ENCODE results near the gene DNAI4.
A peak's percentile ranks its signal among the peaks of the same experiment; 100 is the strongest.
"Not testable (repeated sequence)": the region's sequence is repeated elsewhere in the genome, so short reads cannot be mapped to it uniquely, and the experiment has no call there.

DNAI4 gene

GRCh38 chr1:66924756-66925557 is at the start of gene DNAI4, which contains the start of gene MIER1:
DNAI4 (minus strand) TSS chr1:66924856; CDS start chr1:66924831, 25 bp downstream.
MIER1 (plus strand) TSS chr1:66924990; CDS start chr1:66925029, 39 bp downstream.
- DNase-seq (ENCODE audit: low spot score) = peak; percentile 98

- DNase-seq (ENCODE audit: low spot score) = no peak
These were observed 43.9 kb upstream of the DNAI4 start for GRCh38 chr1:66968574-66968973.

- DNase-seq (ENCODE audit: low spot score) = not testable (repeated sequence)
These were observed 41.7 kb upstream of the DNAI4 start for GRCh38 chr1:66966188-66966873.

DNA sequence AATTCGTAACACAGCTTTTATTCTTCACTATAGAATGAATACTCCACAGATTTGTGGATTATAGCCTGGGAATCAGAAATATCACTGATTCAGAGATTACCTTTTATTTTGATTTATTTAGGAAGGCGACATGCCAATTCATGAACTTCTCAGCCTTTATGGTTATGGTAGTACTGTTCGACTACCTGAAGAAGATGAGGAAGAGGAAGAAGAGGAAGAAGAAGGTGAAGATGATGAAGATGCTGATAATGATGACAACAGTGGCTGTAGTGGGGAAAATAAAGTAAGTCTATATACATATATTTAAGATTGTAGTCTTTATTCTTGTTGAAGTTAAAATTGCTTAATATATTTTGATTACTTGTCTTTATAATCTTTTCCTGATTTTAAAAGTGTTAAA is 33.3 kb upstream of the DNAI4 start:
- DNase-seq (ENCODE audit: low spot score) = no peak

DNA sequence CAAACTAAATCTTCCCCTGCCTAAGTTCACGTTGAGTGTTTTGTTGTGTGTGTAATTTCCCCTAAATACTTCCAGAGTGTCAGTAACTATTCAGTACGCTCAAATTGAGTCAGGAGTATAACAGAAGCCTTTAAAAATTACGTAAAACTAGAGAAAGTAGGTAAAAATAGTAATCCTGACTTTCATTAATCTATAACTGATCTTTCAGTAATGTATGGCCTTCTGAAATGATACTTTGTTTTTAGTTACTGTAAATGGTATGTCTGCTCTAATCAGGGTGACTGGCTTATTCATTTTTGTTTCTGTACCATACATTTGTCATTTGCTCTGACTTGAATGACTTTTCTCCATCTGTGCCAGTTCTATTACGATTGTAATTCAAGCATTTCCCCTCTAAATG is 29.6 kb upstream of the DNAI4 start:
- no peak for DNase-seq (ENCODE audit: low spot score)

DNA sequence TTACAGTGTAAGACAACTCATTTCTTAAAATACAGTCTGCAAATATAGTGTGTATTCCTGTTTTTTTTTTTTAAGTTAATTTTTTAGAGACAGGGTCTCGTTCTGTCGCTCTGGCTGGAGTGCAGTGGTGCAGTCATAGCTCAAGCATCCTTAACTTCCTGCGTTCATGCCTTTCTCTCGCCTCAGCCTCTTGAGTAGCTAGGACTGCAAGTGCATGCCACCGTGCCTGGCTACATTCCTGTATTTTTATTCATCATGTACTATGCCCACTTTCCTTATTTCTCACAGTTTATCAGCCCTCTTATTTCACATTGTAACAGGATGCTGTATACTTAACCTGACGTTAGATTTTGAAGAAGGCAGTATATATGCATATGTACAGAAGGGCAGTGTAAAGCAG is 26.9 kb upstream of the DNAI4 start:
- DNase-seq (ENCODE audit: low spot score) = no peak

DNA sequence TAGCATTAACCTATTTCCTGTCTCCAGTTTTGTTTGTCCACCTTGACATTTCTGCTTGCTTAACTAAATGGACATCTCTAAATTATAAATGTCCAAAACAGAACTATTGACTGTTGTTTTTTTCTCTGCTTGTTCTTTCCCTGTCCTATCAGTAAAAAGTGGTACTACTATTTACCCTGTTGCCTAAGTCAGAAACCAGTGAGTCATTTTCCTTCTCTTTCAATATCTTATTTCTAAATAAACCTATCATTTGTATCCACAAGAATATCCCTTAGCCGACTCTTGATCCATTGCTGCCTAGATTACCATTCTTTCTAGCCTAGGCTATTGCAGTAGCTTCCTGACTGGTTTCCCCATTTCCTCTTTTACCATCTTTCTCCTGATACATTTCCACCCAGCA is 22.6 kb upstream of the DNAI4 start:
- DNase-seq (ENCODE audit: low spot score) = no peak

DNA sequence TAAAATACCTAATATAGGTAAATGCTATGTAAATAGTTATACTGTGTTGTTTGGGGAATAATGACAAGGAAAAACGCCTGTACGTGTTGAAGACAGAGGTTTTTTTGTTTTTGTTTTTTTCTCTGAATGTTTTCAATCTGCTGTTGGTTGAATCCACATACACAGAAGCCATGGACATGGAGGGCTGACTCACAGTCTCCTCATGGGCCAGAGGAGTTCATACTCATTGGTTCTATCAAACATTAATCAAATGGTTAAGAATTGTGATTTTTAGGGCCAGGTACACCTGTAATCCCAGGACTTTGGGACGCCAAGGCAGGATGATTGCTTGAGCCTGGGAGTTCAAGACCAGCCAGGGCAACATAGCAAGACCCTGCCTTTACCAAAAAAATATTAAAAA is 20.7 kb upstream of the DNAI4 start:
- DNase-seq (ENCODE audit: low spot score) = no peak

DNA sequence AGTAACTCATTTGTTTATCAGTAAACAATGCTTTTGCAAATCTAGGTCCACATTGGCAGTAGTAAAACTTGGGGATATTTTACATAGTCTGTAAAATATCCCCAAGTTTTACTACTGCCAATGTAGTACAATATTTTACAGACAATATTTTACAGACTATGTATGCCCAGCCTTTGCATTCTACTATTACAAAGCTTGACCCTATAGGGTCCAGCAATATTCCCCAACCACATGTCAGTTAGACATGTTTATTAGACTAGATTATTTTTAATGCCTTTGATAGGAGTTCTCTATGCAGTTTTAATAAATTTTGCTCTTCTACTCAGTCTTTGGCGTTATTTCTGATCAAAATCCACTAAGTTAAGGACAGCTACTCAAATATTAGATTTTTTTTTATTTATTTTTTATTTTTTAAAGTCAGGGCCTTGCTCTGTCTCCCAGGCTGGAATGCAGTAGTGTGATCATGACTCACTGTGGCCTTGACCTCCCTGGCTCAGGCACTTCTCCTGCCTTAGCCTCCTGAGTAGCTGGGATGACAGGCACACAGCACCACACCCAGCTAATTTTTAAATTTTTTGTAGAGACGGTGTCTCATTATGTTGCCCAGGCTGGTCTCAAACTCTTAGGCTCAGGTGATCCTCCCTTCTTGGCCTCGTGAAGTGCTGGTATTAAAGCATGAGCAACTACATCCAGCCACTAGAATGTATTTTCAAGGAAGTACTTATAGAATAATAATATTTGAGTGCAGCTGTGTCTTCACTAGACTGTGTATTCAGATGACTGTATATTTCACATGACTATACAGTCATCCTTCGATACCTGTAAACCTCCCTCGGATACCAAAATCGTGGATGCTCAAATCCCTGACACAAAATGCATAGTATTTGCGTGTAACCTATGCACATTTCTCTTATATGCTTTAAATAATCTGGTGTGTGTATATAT is 19.9 kb upstream of the DNAI4 start:
- no peak for DNase-seq (ENCODE audit: low spot score)

- DNase-seq (ENCODE audit: low spot score) = no peak
These were observed 18.8 kb upstream of the DNAI4 start for GRCh38 chr1:66943361-66943969.

DNA sequence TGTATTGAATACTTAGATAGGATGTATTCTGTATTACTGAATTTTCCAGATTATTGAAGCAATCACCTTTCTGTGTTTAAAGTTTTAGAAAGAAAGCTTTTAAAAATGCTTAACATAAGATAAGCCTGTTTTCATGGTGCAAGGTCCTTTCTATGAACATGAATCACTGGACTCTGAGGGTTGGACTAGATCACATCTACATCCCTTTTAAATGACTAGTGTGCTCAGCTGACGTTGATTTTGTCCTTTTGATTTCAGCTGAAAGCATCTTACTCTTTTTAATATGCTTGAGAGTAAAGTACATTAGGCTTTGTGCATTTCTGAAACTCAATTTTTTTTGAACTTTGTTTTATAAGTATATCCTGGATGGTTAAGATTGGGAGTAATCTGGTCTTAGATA is 16.3 kb upstream of the DNAI4 start:
- DNase-seq (ENCODE audit: low spot score) = no peak

DNA sequence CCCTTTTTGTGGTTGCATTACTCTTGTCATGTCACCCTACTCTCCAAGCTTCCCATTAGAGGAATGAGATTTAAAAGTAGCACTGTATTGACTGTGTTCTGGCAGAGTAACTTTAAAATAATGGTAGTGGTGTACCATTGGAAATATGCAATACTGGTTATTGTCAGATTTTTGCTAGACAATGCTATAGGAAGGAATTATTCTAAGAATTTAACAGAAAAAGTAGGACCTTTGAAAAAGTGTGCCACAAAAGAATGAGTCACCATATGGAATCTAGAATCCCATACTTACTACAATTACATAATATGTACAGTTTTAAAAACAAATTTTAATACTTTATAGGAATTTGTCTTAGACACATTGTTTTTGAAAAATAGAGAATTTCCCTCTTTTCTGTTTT is 14.0 kb upstream of the DNAI4 start:
- no peak for DNase-seq (ENCODE audit: low spot score)

GRCh38 chr1:66937529-66938234 is 13.0 kb upstream of the DNAI4 start:
- no peak for DNase-seq (ENCODE audit: low spot score)

- DNase-seq (ENCODE audit: low spot score) = no peak
These were observed 9.4 kb upstream of the DNAI4 start for GRCh38 chr1:66933887-66934700.

DNA sequence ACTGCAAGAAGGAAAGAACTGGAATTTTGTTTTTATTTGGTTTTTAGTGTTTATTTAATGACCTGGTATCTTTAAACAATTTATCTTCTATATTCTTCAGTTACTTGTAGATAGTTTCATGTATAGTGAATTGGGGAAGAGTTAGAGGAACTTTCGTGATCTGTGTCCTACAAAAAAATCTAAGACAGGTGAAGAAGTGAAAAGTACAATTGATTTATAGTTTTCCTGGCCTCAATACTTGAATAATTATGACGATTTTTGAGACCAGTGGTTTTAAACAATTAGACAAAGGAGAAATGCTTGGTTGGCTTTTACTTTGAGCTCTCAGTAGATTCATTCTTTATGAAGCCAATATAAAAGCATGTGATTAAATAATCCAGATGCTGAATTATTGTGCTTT is 7.6 kb upstream of the DNAI4 start:
- DNase-seq (ENCODE audit: low spot score) = no peak

DNA sequence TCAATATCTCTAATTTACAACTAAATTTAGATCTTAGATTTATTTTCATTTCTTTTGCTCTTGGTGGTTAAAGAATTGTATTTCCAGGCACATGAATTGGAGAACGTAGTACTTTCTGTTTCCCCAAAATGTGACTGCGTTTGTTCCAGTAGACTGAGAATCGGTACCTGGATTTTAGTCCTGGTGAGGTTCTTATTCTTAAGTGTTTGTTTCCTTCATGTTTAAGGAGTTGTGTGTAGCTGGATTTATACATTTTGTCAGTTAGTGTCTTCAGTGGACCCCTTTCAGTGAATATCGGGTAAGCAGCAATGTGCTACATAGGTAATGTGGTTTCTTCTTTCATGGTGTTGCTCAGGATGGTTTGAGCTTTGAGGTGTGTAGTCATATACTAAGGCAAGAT is 6.9 kb upstream of the DNAI4 start:
- DNase-seq (ENCODE audit: low spot score) = peak; percentile 47

DNA sequence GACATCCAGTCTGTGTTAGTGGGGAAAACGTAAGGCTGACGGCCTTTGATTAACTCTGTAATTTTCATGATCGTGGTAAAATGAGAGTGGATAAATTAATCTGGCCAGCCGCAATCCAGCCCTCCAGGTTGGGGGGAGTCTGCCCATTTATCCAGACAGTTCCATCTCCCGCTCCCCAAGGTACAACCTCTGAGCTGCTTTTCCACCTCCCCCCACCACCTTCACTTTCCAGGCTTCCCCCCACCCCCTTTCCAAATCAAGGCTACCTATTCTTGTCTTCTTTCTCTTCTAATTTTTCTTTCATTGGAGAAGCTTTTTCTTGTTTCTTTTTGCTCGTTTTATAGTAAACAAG is 6.1 kb upstream of the DNAI4 start:
- no peak for DNase-seq (ENCODE audit: low spot score)

DNA sequence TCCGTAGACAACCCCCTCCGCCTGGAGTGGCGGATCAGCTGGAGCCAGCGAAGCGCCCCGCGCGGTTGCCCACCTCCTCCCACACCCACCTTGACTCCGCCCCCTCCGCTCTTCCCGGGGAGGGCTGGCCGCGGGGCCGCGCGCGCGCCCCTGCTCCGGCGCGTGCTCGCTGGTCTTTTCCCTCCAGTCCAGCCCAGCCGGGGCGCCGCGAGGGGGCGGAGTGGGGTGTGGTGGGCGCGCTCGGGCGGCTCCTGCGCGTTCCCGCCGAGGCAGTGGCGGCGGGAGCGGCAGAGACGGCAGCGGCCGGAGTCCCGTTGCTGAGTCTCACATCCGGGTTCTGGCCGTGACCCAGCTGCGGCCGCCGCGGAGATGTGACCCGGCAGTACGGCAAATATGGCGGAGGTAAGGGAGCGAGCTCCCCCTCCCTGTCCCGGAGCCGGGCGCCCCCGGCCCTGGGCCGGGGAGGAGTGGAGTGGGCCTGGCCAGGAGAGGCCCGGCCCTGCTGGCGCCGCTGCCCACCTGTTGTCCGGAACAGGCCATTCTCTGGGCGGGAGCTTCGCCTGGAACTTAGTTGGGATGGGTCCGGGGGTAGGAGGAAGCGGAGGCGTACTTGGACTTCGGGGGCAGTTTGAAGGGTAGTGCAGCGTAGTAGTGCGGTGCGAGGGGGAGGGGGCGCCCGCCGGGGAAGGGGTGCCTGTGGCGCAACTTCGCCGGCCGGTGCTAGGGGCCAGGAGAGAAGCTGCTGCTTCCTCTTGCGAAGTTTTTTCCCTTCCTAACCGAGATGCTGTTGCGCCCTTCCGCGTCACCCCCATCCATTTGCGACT is 5.6 kb upstream of the DNAI4 start:
- DNase-seq (ENCODE audit: low spot score) = peak; percentile 93

DNA sequence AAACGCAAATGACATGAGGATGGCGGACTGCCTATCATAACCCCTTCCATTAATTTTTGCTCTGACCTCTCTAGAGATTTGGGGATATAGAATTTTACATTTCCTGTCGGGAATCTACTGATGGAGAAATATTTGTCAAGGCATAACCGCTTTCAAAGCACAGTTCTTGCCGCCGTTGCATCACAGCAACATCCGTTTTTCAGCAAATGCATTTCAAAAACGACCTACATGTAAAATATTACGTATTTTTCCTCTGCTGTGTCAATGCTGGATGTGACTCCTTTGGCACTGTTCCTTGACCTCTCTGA is 5.0 kb upstream of the DNAI4 start:
- DNase-seq (ENCODE audit: low spot score) = no peak

GRCh38 chr1:66929146-66929688 is 4.6 kb upstream of the DNAI4 start:
- no peak for DNase-seq (ENCODE audit: low spot score)

Measured in hematopoietic multipotent progenitor cell treated with erythropoietin and hydrocortisone succinate and interleukin-3 and kit ligand, for 17 days (in vitro differentiated cells).